A673 (cell line): ENCODE measurements around the gene AGAP1. TPM values are rescaled to one million over a fixed set of nuclear protein-coding genes. Genes with fewer than 3 reads are reported as not detected.

Experiments
- BruUV-seq: library from RNA; stranded (reverse); fragments of 400-500 nt; replicated peaks from 2 replicates; lab custom pipeline; 2021; lab: Mats Ljungman, UMichigan
- CTCF ChIA-PET: fragments of 300-600 bp; sonication (Branson Sonifier 250); formaldehyde crosslinking; loops from one replicate; lab custom pipeline; 2022; ENCODE audit warnings: antibody characterized with exemption; lab: Charles Lee
- POLR2A ChIA-PET: fragments of 300-600 bp; sonication (Branson Sonifier 250); formaldehyde crosslinking; loops from one replicate; lab custom pipeline; 2022; ENCODE audit warnings: antibody characterized with exemption; ENCODE audit not compliant: low non-redundant PET; lab: Charles Lee
- DNase-seq: peaks from one replicate; pipeline ENCODE4 v3.0.0-alpha.2; 2015; ENCODE audit warnings: low spot score
- H3K27ac ChIP-seq: fragments of 200-600 bp; sonication (generic); 2 replicates; pipeline ENCODE4 v1.5.1; 2016; ENCODE audit warnings: mixed run types, low read depth, mild to moderate bottlenecking, mixed read lengths, antibody characterized with exemption, low read length; ENCODE audit not compliant: poor library complexity, severe bottlenecking
- H3K27me3 ChIP-seq: fragments of 200-600 bp; sonication (generic); replicated peaks from 2 replicates; pipeline ENCODE4 v1.6.1; 2017; ENCODE audit warnings: mixed run types, low read depth, mild to moderate bottlenecking, mixed read lengths, antibody characterized with exemption, low read length; ENCODE audit not compliant: insufficient read depth, poor library complexity
- H3K36me3 ChIP-seq: fragments of 200-600 bp; sonication (generic); 2 replicates; pipeline ENCODE4 v1.6.1; 2016; ENCODE audit warnings: mixed run types, mild to moderate bottlenecking, mixed read lengths, antibody characterized with exemption, low read length; ENCODE audit not compliant: insufficient read depth, poor library complexity, severe bottlenecking
- H3K4me1 ChIP-seq: fragments of 200-600 bp; sonication (generic); 2 replicates; pipeline ENCODE4 v1.6.1; 2017; ENCODE audit warnings: mixed run types, mild to moderate bottlenecking, mixed read lengths, antibody characterized with exemption, low read length; ENCODE audit not compliant: insufficient read depth, poor library complexity, severe bottlenecking
- H3K4me3 ChIP-seq: fragments of 200-600 bp; sonication (generic); 2 replicates; pipeline ENCODE4 v1.5.1; 2016; ENCODE audit warnings: low read depth, mixed run types, mild to moderate bottlenecking, mixed read lengths, low read length; ENCODE audit not compliant: poor library complexity, severe bottlenecking
- H3K9me3 ChIP-seq: fragments of 200-600 bp; sonication (generic); 2 replicates; pipeline ENCODE4 v1.6.1; 2016; ENCODE audit warnings: mixed run types, low read depth, mild to moderate bottlenecking, mixed read lengths, antibody characterized with exemption, low read length; ENCODE audit not compliant: poor library complexity, severe bottlenecking
- CTCF ChIP-seq: fragments of 300-800, 200-600 bp; sonication (generic); conservative IDR thresholded peaks from 2 replicates; pipeline ENCODE4 v1.5.1; 2017; ENCODE audit warnings: low read depth, mild to moderate bottlenecking, antibody characterized with exemption, low read length, moderate library complexity, mixed read lengths
- EZH2 ChIP-seq: fragments of 200-600 bp; sonication (generic); IDR thresholded peaks from 2 replicates; pipeline ENCODE4 v1.6.1; 2017; ENCODE audit warnings: borderline replicate concordance, low read depth, mild to moderate bottlenecking, mixed read lengths, antibody characterized with exemption, low read length; ENCODE audit not compliant: poor library complexity, severe bottlenecking
- intact Hi-C: fragments of 100-400 bp; cut with micrococcal nuclease; formaldehyde crosslinking; loops from one replicate; pipeline ENCODE4 v1.10.0; 2022; ENCODE audit not compliant: unreplicated experiment
- total RNA-seq: library from RNA; stranded (reverse); gene quantifications from 2 replicates; pipeline ENCODE4 v1.2.3, GENCODE V29; 2021

The AGAP1 gene
- total RNA-seq, 1 experiment from 2014 or later = 25.3 TPM

GRCh38 chr2:235545339-235546150 lies 51.7 kb downstream of the AGAP1 start:
- no peak overlapping the region for H3K4me3 ChIP-seq
- intact Hi-C loops = no loop called here
- no peaks in the 10 kb centered on the region for H3K9me3 ChIP-seq
- ChIA-PET POLR2A (no interaction called here), CTCF (no interaction called here)
- H3K27ac ChIP-seq = no peak overlapping the region
- no TSS peak for BruUV-seq
- no peak for DNase-seq
- TF ChIP-seq CTCF = no peak
- no peak for TF ChIP-seq EZH2
- no peaks in the 10 kb centered on the region for H3K36me3 ChIP-seq
- no peaks in the 10 kb centered on the region for H3K27me3 ChIP-seq
- H3K4me1 ChIP-seq = peaks cover 11% of the 10 kb centered on the region

- intact Hi-C loops = no loop called here
- TF ChIP-seq CTCF (no peak), EZH2 (no peak)
- no peaks in the 10 kb centered on the region for H3K9me3 ChIP-seq
- no peak overlapping the region for H3K27ac ChIP-seq
- ChIA-PET POLR2A (no interaction called here), CTCF (no interaction called here)
- BruUV-seq = no TSS peak
- H3K36me3 ChIP-seq = no peaks in the 10 kb centered on the region
- H3K4me3 ChIP-seq = no peak overlapping the region
- no peaks in the 10 kb centered on the region for H3K27me3 ChIP-seq
- no peak for DNase-seq
- H3K4me1 ChIP-seq = peaks cover 11% of the 10 kb centered on the region
Observed at GRCh38 chr2:235546151-235546435, 52.2 kb downstream of the AGAP1 start.

GRCh38 chr2:235546436-235546835 lies 52.6 kb downstream of the AGAP1 start:
- CTCF ChIA-PET = no interaction called here
- no peak for DNase-seq
- no peak for TF ChIP-seq EZH2
- TF ChIP-seq CTCF = no peak
- BruUV-seq = no TSS peak
- Histone ChIP-seq H3K27me3 (no peaks in the 10 kb centered on the region), H3K36me3 (no peaks in the 10 kb centered on the region), H3K4me3 (no peak overlapping the region), H3K4me1 (peaks cover 11% of the 10 kb centered on the region), H3K27ac (no peak overlapping the region), H3K9me3 (no peaks in the 10 kb centered on the region)
- POLR2A ChIA-PET = interaction anchor here (0.7 kb wide), 1 partner anchor 1170 kb away, joined by 3 read pairs; no protein-coding TSS in a partner anchor
- intact Hi-C loops = no loop called here
